Cortex of kidney (tissue), 1 donor: ENCODE measurements around the gene RNF14.
"Not testable (repeated sequence)": the region's sequence is repeated elsewhere in the genome, so short reads cannot be mapped to it uniquely, and the experiment has no call there.

Experiments
- DNase-seq: peaks from one replicate; lab custom pipeline; 2025; lab: John Stamatoyannopoulos, UW

RNF14 gene

GRCh38 chr5:142015781-142016533 lies 47.1 kb downstream of the RNF14 start:
- no peak for DNase-seq

- DNase-seq = no peak
Measured at GRCh38 chr5:142016556-142016955, 47.7 kb downstream of the RNF14 start.

- no peak for DNase-seq
Measured at GRCh38 chr5:142017832-142018427, 49.0 kb downstream of the RNF14 start.

GRCh38 chr5:142020122-142020659 lies 51.3 kb downstream of the RNF14 start:
- DNase-seq = no peak

GRCh38 chr5:142023836-142024235 lies 54.9 kb downstream of the RNF14 start:
- DNase-seq = no peak

- peak; percentile 12 for DNase-seq
Measured at GRCh38 chr5:142024771-142025304, 55.9 kb downstream of the RNF14 start.

DNA sequence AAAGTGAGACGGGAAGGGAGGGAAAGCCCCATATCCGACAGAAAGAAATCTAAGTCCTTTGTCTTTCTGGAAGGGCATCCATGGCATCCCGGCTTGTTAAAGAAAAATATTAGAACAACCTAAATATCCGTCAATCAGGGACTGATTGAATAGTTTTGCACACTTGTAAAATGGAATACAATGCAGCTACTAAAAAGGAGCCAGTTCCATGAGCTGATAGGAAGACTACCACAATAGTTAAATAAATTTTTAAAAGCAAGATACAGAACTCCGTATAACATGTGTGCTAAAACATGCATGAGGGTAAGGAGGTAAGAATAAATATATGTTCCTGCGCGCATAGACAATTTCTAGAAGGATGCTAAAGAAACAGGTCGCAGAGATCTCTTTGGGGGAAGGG lies 56.7 kb downstream of the RNF14 start:
- DNase-seq = no peak

DNA sequence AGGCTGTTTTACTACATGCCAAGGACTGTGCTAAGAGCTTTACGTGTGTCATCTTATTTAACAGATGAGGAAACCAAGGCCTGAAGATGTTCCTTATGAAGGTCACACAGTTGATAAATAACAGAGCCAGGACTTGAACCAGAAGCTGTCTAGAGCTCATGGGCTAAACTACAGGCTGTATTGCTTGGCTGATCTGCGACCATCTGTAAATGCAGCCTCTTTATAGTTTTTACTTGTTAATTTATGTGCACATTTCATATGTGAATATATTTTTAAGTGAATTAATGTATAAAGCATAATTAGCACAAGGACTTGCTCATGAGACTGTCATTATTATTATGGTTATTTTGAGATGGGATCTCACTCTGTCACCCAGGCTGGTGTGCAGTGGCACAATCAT lies 63.2 kb downstream of the RNF14 start:
- DNase-seq = no peak

- DNase-seq = no peak
Measured at GRCh38 chr5:142032747-142033631, 64.1 kb downstream of the RNF14 start.

GRCh38 chr5:142033632-142034567 lies 65.0 kb downstream of the RNF14 start:
- DNase-seq = not testable (repeated sequence)

DNA sequence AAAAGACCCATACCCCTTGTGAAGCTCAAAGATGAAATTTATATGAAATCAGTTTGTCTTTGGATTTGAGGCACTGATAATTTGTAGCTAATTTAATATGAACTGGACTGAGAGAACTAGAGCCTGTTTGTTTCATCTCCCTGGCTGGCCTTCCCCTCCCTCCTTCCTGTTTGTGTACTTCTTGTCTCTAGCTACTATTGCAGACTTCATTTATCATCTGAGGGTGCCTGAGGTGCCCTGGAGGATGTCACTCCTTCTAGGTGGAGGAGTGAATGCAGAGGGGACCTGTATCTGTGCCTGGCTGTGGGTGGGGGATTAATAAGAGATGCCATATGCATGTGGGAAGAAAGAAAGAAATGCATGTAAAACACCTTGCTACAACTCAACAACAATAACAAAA lies 66.1 kb downstream of the RNF14 start:
- no peak for DNase-seq

DNA sequence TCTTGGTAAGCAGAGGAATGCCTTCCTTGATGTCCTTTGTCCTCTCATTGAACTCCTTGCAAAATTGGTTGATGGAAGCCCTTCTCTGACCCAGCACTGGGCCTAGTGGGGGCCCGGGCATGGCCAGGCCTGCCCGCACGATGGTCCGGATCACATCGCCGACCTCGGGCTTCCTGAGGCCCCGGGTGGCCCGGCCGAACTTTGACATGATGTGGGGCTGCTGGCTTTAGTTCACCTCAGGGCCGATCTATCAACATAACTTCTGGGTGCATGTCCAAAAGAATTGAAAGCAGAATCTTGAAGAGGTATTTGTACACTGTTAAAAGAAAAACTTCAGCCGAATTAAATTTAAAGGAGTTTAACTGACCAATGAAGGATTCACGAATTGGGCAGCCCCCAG lies 68.0 kb downstream of the RNF14 start:
- no peak for DNase-seq

DNA sequence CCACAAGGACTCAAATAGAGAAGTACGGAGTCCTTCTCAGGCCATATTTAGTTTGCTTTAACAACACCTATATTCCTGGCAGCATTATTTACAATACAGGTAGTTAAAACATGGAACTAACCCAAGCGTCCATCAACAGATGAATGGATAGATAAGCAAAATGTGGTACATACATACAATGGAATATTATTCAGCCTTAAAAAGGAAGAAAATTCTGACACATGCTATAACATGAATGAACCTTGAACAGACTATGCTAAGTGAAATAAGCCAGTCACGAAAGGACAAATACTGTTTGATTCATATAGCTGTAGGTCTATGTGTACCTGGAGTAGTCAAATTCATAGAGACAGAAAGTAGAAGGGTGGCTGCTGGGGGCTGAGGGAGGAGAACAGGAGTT lies 68.7 kb downstream of the RNF14 start:
- not testable (repeated sequence) for DNase-seq

DNA sequence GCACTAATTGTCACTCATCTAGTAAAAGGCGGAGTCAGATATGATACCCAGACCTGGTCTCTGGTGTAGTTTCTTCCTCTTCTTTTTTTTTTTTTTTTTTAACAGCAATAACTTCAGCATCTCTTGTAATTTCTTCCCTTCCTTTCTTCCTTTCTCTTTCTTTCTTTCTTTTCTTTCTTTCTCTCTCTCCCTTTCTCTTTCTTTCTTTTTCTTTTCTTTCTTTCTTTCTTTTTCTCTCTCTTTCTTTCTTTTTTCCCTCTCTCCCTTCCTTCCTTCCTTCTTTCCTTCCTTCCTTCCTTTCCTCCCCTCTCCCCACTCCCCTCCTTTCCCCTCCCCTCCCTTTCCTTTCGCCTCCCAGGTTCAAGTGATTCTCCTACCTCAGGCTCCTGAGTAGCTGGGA lies 69.8 kb downstream of the RNF14 start:
- no peak for DNase-seq
